HepG2 (cell line): Measurements from ENCODE around the gene UBE2M. TPM values are rescaled to one million over a fixed set of nuclear protein-coding genes. Genes with fewer than 3 reads are reported as not detected.

ENCODE experiments used
- ATF4 ChIP-seq, 2 experiments: fragments of 450-650 bp in 1 of 2; sonication (generic) in 1 of 2; formaldehyde crosslinking; IDR thresholded peaks; 2 replicates each; pipeline versions ENCODE4 v1.5.0 to v1.8.0; 2020 to 2022; ENCODE audit warnings: mild to moderate bottlenecking in 1 of 2, missing genetic modification reagents in 1 of 2
- GLMP ChIP-seq: sonication (generic); formaldehyde crosslinking; IDR thresholded peaks from 2 replicates; pipeline ENCODE4 v1.9.0; 2021; ENCODE audit warnings: missing genetic modification reagents, mild to moderate bottlenecking, borderline replicate concordance
- GTF3A ChIP-seq: sonication (generic); formaldehyde crosslinking; conservative IDR thresholded peaks from 2 replicates; pipeline ENCODE4 v1.4.0; 2020; ENCODE audit warnings: mild to moderate bottlenecking, missing genetic modification reagents
- HDAC6 ChIP-seq: fragments of 200-600 bp; sonication (generic); IDR thresholded peaks from 2 replicates; pipeline ENCODE4 v1.7.0; 2017; ENCODE audit warnings: mild to moderate bottlenecking, antibody characterized with exemption, low read length, low read depth
- IRF9 ChIP-seq: sonication (generic); formaldehyde crosslinking; IDR thresholded peaks from 2 replicates; pipeline ENCODE4 v1.8.0; 2022; ENCODE audit warnings: missing genetic modification reagents, mild to moderate bottlenecking, borderline replicate concordance
- KMT2A ChIP-seq: sonication (generic); formaldehyde crosslinking; IDR thresholded peaks from 2 replicates; pipeline ENCODE4 v1.4.0; 2020; ENCODE audit warnings: missing genetic modification reagents
- MAZ ChIP-seq, 2 experiments: sonication (generic) in 1 of 2; formaldehyde crosslinking in 1 of 2; IDR thresholded peaks; 2 replicates each; pipeline versions ENCODE4 v1.5.0 to v1.6.1; 2012 to 2020; ENCODE audit warnings: low read depth in 2 of 2, mild to moderate bottlenecking in 2 of 2, borderline replicate concordance in 1 of 2, improper control_type of control experiment in 1 of 2, low read length in 1 of 2, missing genetic modification reagents in 1 of 2, moderate library complexity in 1 of 2
- MIER3 ChIP-seq: IDR thresholded peaks from 2 replicates; pipeline ENCODE4 v1.6.1; 2016; ENCODE audit warnings: missing compliant biosample characterization, borderline replicate concordance
- MXD1 ChIP-seq: sonication (generic); formaldehyde crosslinking; IDR thresholded peaks from 2 replicates; pipeline ENCODE4 v1.4.0; 2020; ENCODE audit warnings: mild to moderate bottlenecking, missing genetic modification reagents
- TOE1 ChIP-seq: sonication (generic); formaldehyde crosslinking; IDR thresholded peaks from 2 replicates; pipeline ENCODE4 v1.4.0; 2020; ENCODE audit warnings: mild to moderate bottlenecking, missing genetic modification reagents
- ZC3H4 ChIP-seq: sonication (generic); formaldehyde crosslinking; IDR thresholded peaks from 2 replicates; pipeline ENCODE4 v1.4.0; 2020; ENCODE audit warnings: missing genetic modification reagents, borderline replicate concordance
- ZGPAT ChIP-seq: IDR thresholded peaks from 2 replicates; pipeline ENCODE4 v1.6.1; 2016; ENCODE audit warnings: mild to moderate bottlenecking
- ZNF180 ChIP-seq: sonication (generic); formaldehyde crosslinking; IDR thresholded peaks from 2 replicates; pipeline ENCODE4 v1.4.0; 2020; ENCODE audit warnings: low read depth, missing genetic modification reagents, borderline replicate concordance
- ZNF225 ChIP-seq: sonication (generic); formaldehyde crosslinking; IDR thresholded peaks from 2 replicates; pipeline ENCODE4 v1.4.0; 2020; ENCODE audit warnings: mild to moderate bottlenecking, missing genetic modification reagents
- ZNF234 ChIP-seq: sonication (generic); formaldehyde crosslinking; conservative IDR thresholded peaks from 2 replicates; pipeline ENCODE4 v1.5.1; 2020; ENCODE audit warnings: mild to moderate bottlenecking, missing genetic modification reagents
- ZNF468 ChIP-seq: sonication (generic); formaldehyde crosslinking; IDR thresholded peaks from 2 replicates; pipeline ENCODE4 v1.8.0; 2022; ENCODE audit warnings: mild to moderate bottlenecking, moderate library complexity, missing genetic modification reagents
- ZNF496 ChIP-seq: sonication (generic); formaldehyde crosslinking; IDR thresholded peaks from 2 replicates; pipeline ENCODE4 v1.8.1; 2023; ENCODE audit warnings: mild to moderate bottlenecking, moderate library complexity, missing genetic modification reagents; ENCODE audit not compliant: insufficient replicate concordance
- ZNF503 ChIP-seq: sonication (generic); formaldehyde crosslinking; IDR thresholded peaks from 2 replicates; pipeline ENCODE4 v1.4.0; 2020; ENCODE audit warnings: missing genetic modification reagents
- ZNF564 ChIP-seq: sonication (generic); formaldehyde crosslinking; IDR thresholded peaks from 2 replicates; pipeline ENCODE4 v1.8.1; 2023; ENCODE audit warnings: mild to moderate bottlenecking, missing genetic modification reagents
- ZNF83 ChIP-seq: sonication (generic); formaldehyde crosslinking; IDR thresholded peaks from 2 replicates; pipeline ENCODE4 v1.4.0; 2020; ENCODE audit warnings: missing genetic modification reagents, mild to moderate bottlenecking, borderline replicate concordance
- polyA plus RNA-seq, 8 experiments: library from polyadenylated mRNA; depleted of rRNA in 3 of 8; stranded (reverse) in 7 of 8; unstranded in 1 of 8; fragments of >200 nt; fragmentation: Illumina TruSeq in 4 of 8; extraction: Trizol in 4 of 8; gene quantifications; 2 replicates each; pipeline versions ENCODE4 v1.2.1 to v1.2.3, GENCODE V29; 2011 to 2016; ENCODE audit warnings: low read depth in 4 of 8, missing spikeins in 1 of 8, mixed read lengths in 1 of 8; ENCODE audit not compliant: insufficient read depth in 1 of 8
- total RNA-seq, 5 experiments: library from RNA; depleted of rRNA; stranded (reverse); fragments of >200 nt; fragmentation: Illumina TruSeq; extraction: Trizol; gene quantifications; 2 replicates each; pipeline ENCODE4 v1.2.3, GENCODE V29; 2016; ENCODE audit warnings: low read depth in 1 of 5

Gene UBE2M
- total and polyA plus RNA-seq, 2 of the 13 experiments (the other 11 are each of a cell fraction or from before 2014, with no cell fraction given): 36.2 to 50.3 TPM

GRCh38 chr19:58554494-58555368, 3.7 kb downstream of the UBE2M start, which contains the start of gene CHMP2A (continued):
- TF ChIP-seq ATF4 (CRISPR knock-in tag; IDR thresholded peaks at IDR 0.05): peak in 1 of 2 experiments; percentile 72; a peak in 1 of 4 replicates
- no peak for TF ChIP-seq GLMP (CRISPR knock-in tag)
- TF ChIP-seq ZNF234 (CRISPR knock-in tag): no peak
- no peak for TF ChIP-seq ZNF564 (CRISPR knock-in tag)
- TF ChIP-seq ZNF180 (CRISPR knock-in tag): no peak
- no peak for TF ChIP-seq ZNF83
- no peak; the same call in 1 of the 2 replicates for TF ChIP-seq ZNF225 (CRISPR knock-in tag)
- TF ChIP-seq MIER3: peak; percentile 76; the same call in 1 of the 2 replicates
- TF ChIP-seq HDAC6: no peak
- TF ChIP-seq ZNF503 (CRISPR knock-in tag): no peak
- TF ChIP-seq MXD1: no peak
- TF ChIP-seq KMT2A: no peak
- TF ChIP-seq ZC3H4 (CRISPR knock-in tag): no peak
- TF ChIP-seq TOE1 (CRISPR knock-in tag): no peak
- no peak for TF ChIP-seq ZNF468 (CRISPR knock-in tag)
- TF ChIP-seq IRF9 (CRISPR knock-in tag): 0 out of 2 replicates have a peak, but pooled peaks have one; percentile 24
- no peak for TF ChIP-seq ZNF496
- no peak for TF ChIP-seq GTF3A (CRISPR knock-in tag)
- peak; percentile 43; the same call in 1 of the 2 replicates for TF ChIP-seq MAZ (IDR thresholded peaks at IDR 0.05; ENCODE audit: borderline replicate concordance, low read depth, low read length)
- peak; percentile 63; the same call in 1 of the 2 replicates for TF ChIP-seq MAZ (CRISPR knock-in tag; IDR thresholded peaks at IDR 0.05; ENCODE audit: low read depth)
- peak; percentile 63; the same call in 1 of the 2 replicates for TF ChIP-seq ZGPAT
